Ovary (tissue), 3 donors: Measurements from ENCODE around the gene TOM1L2.
"Not testable (repeated sequence)": the region's sequence is repeated elsewhere in the genome, so short reads cannot be mapped to it uniquely, and the experiment has no call there.

Experiments
- CTCF ChIP-seq, 3 donors: fragments of 450-650 bp in 2 of 3; fragments of 200-600 bp in 1 of 3; IDR thresholded peaks; one replicate each; pipeline versions ENCODE4 v1.5.1 to v1.8.0; 2016 to 2022; ENCODE audit warnings: antibody characterized with exemption in 3 of 3, mild to moderate bottlenecking in 1 of 3
- EP300 ChIP-seq: sonication (generic); formaldehyde crosslinking; IDR thresholded peaks from one replicate; pipeline ENCODE4 v1.6.1; 2017; ENCODE audit warnings: antibody characterized with exemption
- POLR2A ChIP-seq: fragments of 450-650 bp; IDR thresholded peaks from one replicate; pipeline ENCODE4 v1.6.1; 2017; ENCODE audit warnings: antibody characterized with exemption, mild to moderate bottlenecking, moderate library complexity
- donor health status: DM: no; HTN: no; CAD: no.

- TF ChIP-seq CTCF (IDR thresholded peaks at IDR 0.05); POLR2A; EP300: not testable (repeated sequence)
Observed at GRCh38 chr17:17808200-17808599, 164.0 kb downstream of the TOM1L2 start.
